HG02588 (cell line): ENCODE data around the gene NOA1.
"Not testable (repeated sequence)": the region's sequence is repeated elsewhere in the genome, so short reads cannot be mapped to it uniquely, and the experiment has no call there.

Experiments
- ATAC-seq: cut with Tn5 transposase; IDR thresholded peaks from one replicate; pipeline ENCODE4 v1.9.1; 2021; ENCODE audit warnings: mild to moderate bottlenecking, moderate library complexity; ENCODE audit not compliant: unreplicated experiment

Gene NOA1

DNA sequence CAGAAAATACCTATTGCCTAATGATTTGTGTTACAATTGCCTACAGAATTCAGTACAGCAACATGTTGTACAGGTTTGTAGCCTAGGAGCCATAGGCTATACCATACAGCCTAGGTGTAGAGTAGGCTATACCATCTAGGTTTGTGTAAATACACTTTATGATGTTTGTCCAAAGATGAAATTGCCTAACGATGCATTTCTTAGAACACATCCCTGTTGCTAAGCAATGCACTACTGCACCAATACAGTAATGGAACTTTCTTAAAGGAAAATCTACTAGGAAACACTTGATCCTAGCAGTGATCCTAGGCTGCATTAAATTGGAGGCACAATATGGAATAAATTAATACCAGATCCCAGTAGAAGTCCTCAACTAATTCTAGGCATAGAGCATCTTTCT lies 18.3 kb downstream of the NOA1 start:
- ATAC-seq, result no peak

DNA sequence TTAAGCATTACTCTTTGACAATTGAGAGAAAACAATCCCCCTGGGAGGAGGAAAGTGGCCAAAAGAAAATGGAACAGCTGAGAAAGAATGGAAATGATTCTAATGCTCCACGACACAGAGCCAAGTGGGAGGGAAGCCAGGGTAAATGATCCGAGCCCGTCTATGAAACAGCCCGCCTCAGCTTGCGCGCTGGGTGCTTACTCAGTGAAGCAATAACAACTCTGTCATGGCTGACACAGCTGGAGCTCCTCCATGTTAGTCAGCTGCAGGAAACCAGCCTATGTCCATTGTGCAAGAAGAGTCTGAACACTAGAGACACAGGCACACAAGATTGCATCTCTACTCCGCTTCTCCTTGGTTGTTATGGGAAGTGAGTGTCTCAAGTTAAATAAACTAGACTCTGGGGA lies 19.3 kb downstream of the NOA1 start:
- no peak for ATAC-seq

GRCh38 chr4:56953680-56954520 lies 23.5 kb downstream of the NOA1 start:
- no peak for ATAC-seq

DNA sequence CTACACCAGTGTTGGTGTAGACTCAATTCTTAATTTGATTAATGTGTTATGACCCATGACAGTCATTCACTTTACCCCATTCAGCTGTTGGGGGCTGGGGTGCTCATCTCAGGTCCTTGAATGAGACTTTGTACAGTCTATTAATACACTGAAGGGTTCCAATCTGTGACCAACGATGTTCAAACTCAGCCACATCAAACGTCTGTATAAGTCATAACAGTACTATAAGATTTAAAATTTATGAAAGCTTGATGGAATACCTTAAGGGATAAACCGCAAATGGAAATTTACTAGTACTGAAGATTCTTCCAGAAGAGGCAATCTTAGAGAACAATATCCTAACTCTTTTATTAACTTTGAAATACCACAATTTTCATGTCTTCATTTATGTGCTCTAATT lies 36.0 kb downstream of the NOA1 start:
- ATAC-seq, result no peak

- no peak for ATAC-seq
These were observed 36.4 kb downstream of the NOA1 start for GRCh38 chr4:56940971-56941370.

DNA sequence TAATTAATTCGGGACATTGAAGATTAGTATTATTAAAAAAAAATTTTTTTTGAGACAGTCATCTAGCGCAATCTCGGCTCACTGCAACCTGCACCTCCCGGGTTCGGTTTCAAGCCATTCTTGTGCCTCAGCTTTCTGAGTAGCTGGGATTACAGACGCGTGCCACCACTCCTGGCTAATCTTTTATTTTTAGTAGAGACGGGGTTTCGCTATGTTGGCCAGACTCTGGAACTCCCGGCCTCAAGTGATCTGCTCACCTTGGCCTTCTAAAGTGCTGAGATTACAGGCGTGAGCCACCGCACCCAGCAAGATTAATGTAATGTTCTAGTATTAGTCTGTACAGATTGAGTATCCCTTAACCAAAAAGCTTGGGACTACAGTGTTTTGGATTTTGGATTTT lies 37.0 kb downstream of the NOA1 start:
- no peak for ATAC-seq

DNA sequence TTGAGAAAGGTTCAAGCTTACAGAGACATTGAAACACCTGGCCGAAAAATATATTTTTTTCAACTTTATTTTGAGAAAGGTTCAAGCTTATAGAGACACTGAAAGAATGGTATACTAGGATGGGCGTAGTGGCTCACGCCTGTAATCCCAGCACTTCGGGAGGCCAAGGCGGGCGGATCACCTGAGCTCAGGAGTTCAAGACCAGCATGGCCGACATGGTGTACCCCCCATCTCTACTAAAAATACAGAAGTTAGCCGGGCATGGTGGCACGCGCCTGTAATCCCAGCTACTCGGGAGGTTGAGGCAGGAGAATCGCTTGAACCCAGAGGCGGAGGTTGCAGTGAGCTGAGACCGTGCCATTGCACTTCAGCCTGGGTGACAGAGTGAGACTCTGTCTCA lies 37.6 kb downstream of the NOA1 start:
- ATAC-seq, result not testable (repeated sequence)

DNA sequence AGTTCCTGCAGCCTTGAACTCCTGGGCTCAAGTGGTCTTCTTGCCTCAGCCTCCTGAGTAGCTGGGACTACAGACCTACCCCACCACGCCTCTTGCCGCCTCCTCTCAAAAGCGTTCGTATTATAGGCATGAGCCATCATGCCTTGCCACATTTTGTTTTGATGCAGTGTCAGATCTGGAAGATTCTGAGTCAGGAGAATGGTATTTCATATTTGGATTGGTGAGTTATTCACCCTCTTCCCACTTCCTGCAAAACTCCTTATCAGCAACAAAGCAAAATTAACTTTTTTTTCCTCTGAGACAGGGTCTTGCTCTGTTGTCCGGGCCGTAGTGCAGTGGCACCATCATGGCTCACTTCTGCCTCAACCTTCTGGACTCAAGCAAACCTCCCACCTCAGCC lies 40.1 kb downstream of the NOA1 start:
- ATAC-seq, result no peak

DNA sequence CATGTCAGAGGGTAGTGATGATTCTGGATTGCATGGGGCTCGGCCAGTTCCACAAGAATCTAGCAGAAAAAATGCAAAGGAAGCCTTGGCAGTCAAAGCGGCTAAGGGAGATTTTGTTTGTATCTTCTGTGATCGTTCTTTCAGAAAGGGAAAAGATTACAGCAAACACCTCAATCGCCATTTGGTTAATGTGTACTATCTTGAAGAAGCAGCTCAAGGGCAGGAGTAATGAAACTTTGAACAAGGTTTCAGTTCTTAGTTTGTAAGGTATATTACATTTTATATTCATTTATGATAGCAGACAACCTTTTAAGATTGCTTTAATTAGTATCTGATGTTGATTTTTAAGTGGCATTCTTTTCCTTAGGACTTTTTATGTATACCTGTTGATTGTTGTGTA lies 45.5 kb downstream of the NOA1 start:
- no peak for ATAC-seq

DNA sequence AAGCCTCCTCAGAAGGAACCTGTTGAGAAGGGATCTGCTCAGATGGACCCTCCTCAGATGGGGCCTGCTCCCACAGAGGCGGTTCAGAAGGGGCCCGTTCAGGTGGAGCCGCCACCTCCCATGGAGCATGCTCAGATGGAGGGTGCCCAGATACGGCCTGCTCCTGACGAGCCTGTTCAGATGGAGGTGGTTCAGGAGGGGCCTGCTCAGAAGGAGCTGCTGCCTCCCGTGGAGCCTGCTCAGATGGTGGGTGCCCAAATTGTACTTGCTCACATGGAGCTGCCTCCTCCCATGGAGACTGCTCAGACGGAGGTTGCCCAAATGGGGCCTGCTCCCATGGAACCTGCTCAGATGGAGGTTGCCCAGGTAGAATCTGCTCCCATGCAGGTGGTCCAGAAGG lies 46.8 kb downstream of the NOA1 start:
- ATAC-seq, result no peak

DNA sequence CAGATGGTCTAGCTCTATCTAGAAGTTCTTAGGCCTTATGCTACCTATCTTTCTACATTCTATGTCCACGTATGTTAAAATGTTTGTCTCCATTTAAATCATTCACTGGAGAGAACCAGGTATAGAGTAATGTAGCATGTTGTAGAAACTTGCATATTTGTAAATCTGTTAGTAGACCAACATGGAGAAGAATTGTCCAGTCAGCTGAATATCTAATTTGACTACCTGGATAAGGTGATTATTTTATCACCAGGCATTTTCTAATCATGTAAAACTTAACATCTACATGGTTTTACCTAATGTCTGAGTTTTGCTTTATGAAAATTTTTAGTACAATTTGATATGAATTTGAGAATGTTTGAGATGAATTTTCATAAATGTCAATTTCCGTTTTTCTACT lies 50.2 kb downstream of the NOA1 start:
- ATAC-seq, result no peak

- not testable (repeated sequence) for ATAC-seq
These were observed 62.4 kb downstream of the NOA1 start for GRCh38 chr4:56914977-56915376.

DNA sequence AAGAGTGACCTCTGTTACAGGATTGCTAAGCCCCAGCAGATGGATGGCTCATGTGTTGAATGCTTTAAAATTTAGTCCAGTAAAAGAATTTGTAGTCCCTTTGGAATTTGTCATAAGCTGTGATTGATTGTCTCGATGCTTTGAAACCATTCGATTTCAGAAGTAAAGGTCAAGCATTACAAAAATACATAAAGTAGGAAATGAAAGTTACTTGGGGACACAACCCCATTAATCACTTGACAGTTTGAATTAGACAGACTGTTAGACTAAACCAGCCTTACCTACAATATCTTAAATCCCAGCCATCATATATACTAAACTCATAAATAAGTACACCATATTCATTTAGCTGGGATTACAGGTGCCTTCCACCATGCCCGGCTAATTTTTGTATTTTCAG lies 63.1 kb downstream of the NOA1 start:
- ATAC-seq, result no peak
